BLaER1 treated with 17β-estradiol and CSF1 and Interleukin-3, amounts not matched to agents 10 nM and 100 nM (cell line): ENCODE results near the gene SLC35E3.
A peak's percentile ranks its signal among the peaks of the same experiment; 100 is the strongest.
"Not testable (repeated sequence)": the region's sequence is repeated elsewhere in the genome, so short reads cannot be mapped to it uniquely, and the experiment has no call there.

ENCODE experiments used
- H3K27ac ChIP-seq, 11 experiments: shearing (Covaris generic); formaldehyde crosslinking; 2 replicates each; pipeline ENCODE4 v1.8.1; 2022
- H3K27me3 ChIP-seq, 11 experiments: shearing (Covaris generic); formaldehyde crosslinking; 2 replicates each; pipeline ENCODE4 v1.8.1; 2022
- H3K36me3 ChIP-seq, 11 experiments: shearing (Covaris generic); formaldehyde crosslinking; 2 replicates each; pipeline ENCODE4 v1.8.1; 2022
- H3K4me1 ChIP-seq, 10 experiments: shearing (Covaris generic); formaldehyde crosslinking; 2 replicates each; pipeline ENCODE4 v1.8.1; 2022
- H3K4me2 ChIP-seq, 11 experiments: shearing (Covaris generic); formaldehyde crosslinking; 2 replicates each; pipeline ENCODE4 v1.8.1; 2022
- H3K4me3 ChIP-seq, 10 experiments: shearing (Covaris generic); formaldehyde crosslinking; 2 replicates each; pipeline ENCODE4 v1.8.1; 2022
- H3K9ac ChIP-seq, 11 experiments: shearing (Covaris generic); formaldehyde crosslinking; 2 replicates each; pipeline ENCODE4 v1.8.1; 2022
- H3K9me3 ChIP-seq, 11 experiments: shearing (Covaris generic); formaldehyde crosslinking; replicated peaks in 1 of 11; 2 replicates each; pipeline ENCODE4 v1.8.1; 2022
- H4K20me1 ChIP-seq, 11 experiments: shearing (Covaris generic); formaldehyde crosslinking; 2 replicates each; pipeline ENCODE4 v1.8.1; 2022
- Cebpa-rat ChIP-seq, 11 experiments: shearing (Covaris generic); IDR thresholded peaks; 2 replicates each; pipeline ENCODE4 v1.8.1; 2022

SLC35E3 gene

GRCh38 chr12:68808388-68809189, 62.6 kb downstream of the SLC35E3 start:
- peaks cover 40 to 56% (median 45%) of the 10 kb centered on the region in 11 experiments for H3K36me3 ChIP-seq

DNA sequence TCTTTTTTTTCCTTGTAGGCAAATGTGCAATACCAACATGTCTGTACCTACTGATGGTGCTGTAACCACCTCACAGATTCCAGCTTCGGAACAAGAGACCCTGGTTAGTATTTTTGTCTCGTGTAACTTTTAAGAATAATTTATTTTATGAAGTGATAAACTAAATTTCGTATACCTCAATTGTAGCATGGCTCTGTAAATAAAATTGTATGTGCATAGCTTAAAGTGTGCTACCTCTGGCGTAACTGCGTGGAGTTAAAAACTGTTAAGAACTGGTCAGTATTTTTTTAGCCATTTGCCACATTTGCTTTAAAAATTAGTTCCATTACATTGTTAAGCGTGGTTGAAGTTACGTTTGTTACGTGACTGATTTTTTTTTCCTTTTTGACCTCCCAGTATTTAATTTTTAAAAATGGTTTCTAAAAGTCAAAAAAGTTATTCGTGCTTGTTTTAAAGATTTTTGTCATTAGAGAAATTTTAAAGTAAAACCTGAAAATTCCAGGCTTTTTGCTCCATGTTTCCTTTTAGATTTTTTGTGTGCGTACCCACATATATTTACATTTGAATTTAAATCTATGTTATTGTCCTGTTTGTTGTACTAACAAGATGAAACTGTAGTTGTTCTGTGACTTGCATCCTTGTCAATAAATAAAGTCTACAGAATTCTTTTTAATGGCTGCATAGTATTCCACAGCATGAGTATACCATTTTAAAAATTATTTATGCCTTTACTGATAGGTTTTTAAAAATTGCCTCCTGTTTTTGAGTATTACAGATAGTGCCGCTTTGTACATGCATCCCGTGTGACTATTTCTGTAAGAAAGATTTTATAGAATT, 63.4 kb downstream of the SLC35E3 start:
- Histone ChIP-seq H3K9ac (peak overlapping the region; percentile 95 to 100 (median 99)), H3K4me1 (peaks cover 13 to 30% (median 24%) of the 10 kb centered on the region in 10 experiments), H3K27me3 (no peaks in the 10 kb centered on the region), H3K9me3 (peaks cover 0 to 10% (median 7%) of the 10 kb centered on the region in 11 experiments; a peak in 15 of 22 replicates), H3K4me3 (peak overlapping the region; percentile 74 to 95 (median 88)), H3K27ac (peak overlapping the region; percentile 94 to 100 (median 99)), H3K36me3 (peaks cover 49 to 64% (median 53%) of the 10 kb centered on the region in 11 experiments), H4K20me1 (peaks cover 33 to 62% (median 53%) of the 10 kb centered on the region in 11 experiments), H3K4me2 (peak overlapping the region; percentile 80 to 98 (median 93))
- no peak for TF ChIP-seq Cebpa-rat (IDR thresholded peaks at IDR 0.05)

More at GRCh38 chr12:68808388-68809189, 62.6 kb downstream of the SLC35E3 start:
- H3K9ac ChIP-seq: peak overlapping the region; percentile 95 to 100 (median 99)
- peaks cover 25 to 54% (median 45%) of the 10 kb centered on the region in 11 experiments for H4K20me1 ChIP-seq
- peak overlapping the region; percentile 94 to 100 (median 99) for H3K27ac ChIP-seq
- H3K4me1 ChIP-seq: peaks cover 13 to 30% (median 24%) of the 10 kb centered on the region in 10 experiments
- peak overlapping the region; percentile 79 to 98 (median 93) for H3K4me2 ChIP-seq
- H3K9me3 ChIP-seq: peaks cover 0 to 10% (median 7%) of the 10 kb centered on the region in 11 experiments; a peak in 15 of 22 replicates
- H3K4me3 ChIP-seq: peak overlapping the region; percentile 74 to 95 (median 88)
- no peak for TF ChIP-seq Cebpa-rat (IDR thresholded peaks at IDR 0.05)
- no peaks in the 10 kb centered on the region for H3K27me3 ChIP-seq

DNA sequence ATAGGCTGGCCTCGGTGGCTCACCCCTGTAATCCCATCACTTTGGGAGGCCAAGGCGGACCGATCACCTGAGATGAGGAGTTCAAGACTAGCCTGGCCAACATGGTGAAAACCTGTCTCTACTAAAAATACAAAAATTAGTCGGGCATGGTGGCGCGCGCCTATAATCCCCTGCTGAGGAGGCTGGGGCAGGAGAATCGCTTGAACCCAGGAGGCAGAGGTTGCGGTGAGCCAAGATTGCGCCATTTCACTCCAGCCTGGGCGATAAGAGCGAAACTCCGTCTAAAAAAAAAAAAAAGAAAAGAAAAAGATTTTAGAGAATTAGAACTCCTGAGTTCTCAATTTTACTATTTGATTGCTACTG, 64.0 kb downstream of the SLC35E3 start:
- peaks cover 39 to 68% (median 59%) of the 10 kb centered on the region in 11 experiments for H4K20me1 ChIP-seq
- peak overlapping the region; percentile 94 to 100 (median 99) for H3K27ac ChIP-seq
- peak overlapping the region; percentile 80 to 98 (median 93) for H3K4me2 ChIP-seq
- H3K4me1 ChIP-seq: peaks cover 15 to 34% (median 28%) of the 10 kb centered on the region in 10 experiments
- H3K9ac ChIP-seq: peak overlapping the region; percentile 95 to 100 (median 99)
- peak in 6 of 11 experiments; percentile 29 to 79 (median 36); a peak in 6 of 22 replicates for TF ChIP-seq Cebpa-rat (IDR thresholded peaks at IDR 0.05)
- peaks cover 55 to 70% (median 59%) of the 10 kb centered on the region in 11 experiments for H3K36me3 ChIP-seq
- peak overlapping the region; percentile 74 to 95 (median 88) for H3K4me3 ChIP-seq
- H3K9me3 ChIP-seq, H3K27me3 ChIP-seq: not testable (repeated sequence)

- peak overlapping the region; percentile 26 to 100 (median 99); a peak in 21 of 22 replicates for H3K27ac ChIP-seq
- peaks cover 70 to 85% (median 75%) of the 10 kb centered on the region in 11 experiments for H3K36me3 ChIP-seq
- H3K4me2 ChIP-seq: peak overlapping the region; percentile 80 to 98 (median 93)
- H3K9ac ChIP-seq: peak overlapping the region; percentile 95 to 100 (median 99)
- H3K4me1 ChIP-seq: peaks cover 30 to 49% (median 42%) of the 10 kb centered on the region in 10 experiments
- H3K9me3 ChIP-seq, H3K27me3 ChIP-seq: not testable (repeated sequence)
- H4K20me1 ChIP-seq: peaks cover 55 to 78% (median 74%) of the 10 kb centered on the region in 11 experiments
- peak overlapping the region; percentile 74 to 95 (median 88) for H3K4me3 ChIP-seq
Observed at GRCh38 chr12:68811573-68811972, 65.6 kb downstream of the SLC35E3 start.

- Histone ChIP-seq H3K4me2 (peak overlapping the region; percentile 80 to 98 (median 93)), H4K20me1 (peaks cover 66 to 89% (median 86%) of the 10 kb centered on the region in 11 experiments), H3K27ac (peak overlapping the region; percentile 3 to 100 (median 99); a peak in 21 of 22 replicates), H3K27me3 (no peaks in the 10 kb centered on the region), H3K9ac (peak overlapping the region; percentile 95 to 100 (median 99)), H3K36me3 (peaks cover 82 to 88% (median 86%) of the 10 kb centered on the region in 11 experiments), H3K4me3 (peak overlapping the region; percentile 74 to 95 (median 88)), H3K9me3 (peaks cover 0 to 10% (median 7%) of the 10 kb centered on the region in 11 experiments; a peak in 15 of 22 replicates), H3K4me1 (peaks cover 41 to 60% (median 54%) of the 10 kb centered on the region in 10 experiments)
- TF ChIP-seq Cebpa-rat (IDR thresholded peaks at IDR 0.05): no peak
Observed at GRCh38 chr12:68812553-68813241, 66.7 kb downstream of the SLC35E3 start.

GRCh38 chr12:68813242-68813593, 67.2 kb downstream of the SLC35E3 start:
- Histone ChIP-seq H4K20me1 (peaks cover 70 to 95% (median 91%) of the 10 kb centered on the region in 11 experiments), H3K36me3 (peaks cover 86 to 93% (median 91%) of the 10 kb centered on the region in 11 experiments), H3K9ac (peak overlapping the region; percentile 95 to 100 (median 99)), H3K4me3 (peak overlapping the region; percentile 74 to 95 (median 88)), H3K9me3 (peaks cover 0 to 10% (median 7%) of the 10 kb centered on the region in 11 experiments; a peak in 15 of 22 replicates), H3K27ac (peak overlapping the region in 10 of 11 experiments; percentile 94 to 100 (median 100); a peak in 21 of 22 replicates), H3K27me3 (no peaks in the 10 kb centered on the region), H3K4me2 (peak overlapping the region; percentile 80 to 98 (median 93)), H3K4me1 (peaks cover 46 to 65% (median 58%) of the 10 kb centered on the region in 10 experiments)
- no peak for TF ChIP-seq Cebpa-rat (IDR thresholded peaks at IDR 0.05)

DNA sequence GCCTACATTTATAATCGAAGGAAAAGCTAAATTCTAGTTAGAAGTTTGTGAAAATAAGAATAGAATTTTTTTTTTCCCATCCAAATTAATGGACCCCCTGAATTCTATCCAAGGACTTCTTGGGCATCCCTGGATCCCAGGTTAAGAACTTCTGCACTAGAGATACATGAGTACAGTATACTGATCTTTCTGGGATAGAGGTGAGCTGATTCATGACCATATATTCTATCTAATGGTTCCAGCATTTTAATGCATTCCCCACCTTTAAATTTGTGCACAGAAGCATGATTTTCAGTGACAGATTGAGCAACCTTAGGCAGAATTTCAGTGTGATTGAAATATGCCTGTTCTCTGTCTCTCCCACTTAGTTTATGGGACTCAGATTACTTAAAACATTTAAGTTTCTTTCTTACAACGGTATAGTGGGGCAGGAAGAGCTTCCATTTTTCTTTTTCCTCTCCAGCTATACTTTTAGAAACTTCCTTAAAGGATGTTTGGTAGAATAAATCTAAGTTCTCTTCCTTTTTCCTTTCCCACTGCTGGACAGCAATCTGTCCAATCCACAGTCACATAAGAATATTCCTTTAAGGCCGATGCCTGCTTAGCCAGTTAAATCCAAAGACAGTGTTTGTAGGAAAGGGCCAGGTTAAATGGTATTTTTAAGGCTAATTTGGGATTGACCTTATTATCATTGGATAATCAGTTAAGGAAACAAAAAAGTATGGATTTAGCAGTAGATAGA, 68.7 kb downstream of the SLC35E3 start:
- TF ChIP-seq Cebpa-rat (IDR thresholded peaks at IDR 0.05): no peak
- peak overlapping the region; percentile 95 to 100 (median 99); a peak in 21 of 22 replicates for H3K9ac ChIP-seq
- H3K27me3 ChIP-seq: no peaks in the 10 kb centered on the region
- peak overlapping the region; percentile 80 to 98 (median 93) for H3K4me2 ChIP-seq
- peaks cover 0 to 6% (median 5%) of the 10 kb centered on the region in 11 experiments; a peak in 15 of 22 replicates for H3K9me3 ChIP-seq
- H3K4me1 ChIP-seq: peaks cover 57 to 76% (median 70%) of the 10 kb centered on the region in 10 experiments
- H3K27ac ChIP-seq: peak overlapping the region in 10 of 11 experiments; percentile 3 to 100 (median 99); a peak in 17 of 22 replicates
- H3K4me3 ChIP-seq: peak overlapping the region; percentile 74 to 95 (median 88)
- H3K36me3 ChIP-seq: peaks cover 95 to 100% (median 96%) of the 10 kb centered on the region in 11 experiments
- peaks cover 79 to 100% (median 97%) of the 10 kb centered on the region in 11 experiments for H4K20me1 ChIP-seq
